Smooth muscle cell (in vitro differentiated cells): ENCODE results near the gene MRPL53. TPM values are rescaled to one million over a fixed set of nuclear protein-coding genes. Genes with fewer than 3 reads are reported as not detected.

Experiments
- DNase-seq: peaks from one replicate; lab custom pipeline; 2025; ENCODE audit not compliant: unreplicated experiment; lab: John Stamatoyannopoulos, UW
- H2AFZ ChIP-seq: fragments of 200-600 bp; sonication (generic); 2 replicates; pipeline ENCODE4 v1.6.0; 2016; ENCODE audit warnings: antibody characterized with exemption, low read depth, mild to moderate bottlenecking
- H3F3A ChIP-seq: fragments of 200-600 bp; sonication (generic); 2 replicates; pipeline ENCODE4 v1.6.0; 2017; ENCODE audit warnings: antibody characterized with exemption, low read depth
- H3K27ac ChIP-seq: fragments of 200-600 bp; sonication (generic); 2 replicates; pipeline ENCODE4 v1.5.1; 2016; ENCODE audit warnings: low read depth, mild to moderate bottlenecking
- H3K27me3 ChIP-seq: fragments of 200-600 bp; sonication (generic); 2 replicates; pipeline ENCODE4 v1.6.1; 2016; ENCODE audit warnings: low read depth, mild to moderate bottlenecking
- H3K36me3 ChIP-seq: fragments of 200-600 bp; sonication (generic); 2 replicates; pipeline ENCODE4 v1.5.1; 2016; ENCODE audit warnings: low read depth
- H3K4me1 ChIP-seq: fragments of 200-600 bp; sonication (generic); 2 replicates; pipeline ENCODE4 v1.5.1; 2016; ENCODE audit warnings: low read depth
- H3K4me2 ChIP-seq: fragments of 200-600 bp; sonication (generic); 2 replicates; pipeline ENCODE4 v1.6.0; 2016; ENCODE audit warnings: mild to moderate bottlenecking
- H3K4me3 ChIP-seq: fragments of 200-600 bp; sonication (generic); 2 replicates; pipeline ENCODE4 v1.5.1; 2016; ENCODE audit warnings: mild to moderate bottlenecking
- H3K79me2 ChIP-seq: fragments of 200-600 bp; sonication (generic); 2 replicates; pipeline ENCODE4 v1.6.0; 2016; ENCODE audit warnings: low read depth, mild to moderate bottlenecking
- H3K9ac ChIP-seq: fragments of 200-600 bp; sonication (generic); 2 replicates; pipeline ENCODE4 v1.6.0; 2016; ENCODE audit warnings: low read depth
- H3K9me3 ChIP-seq: fragments of 200-600 bp; sonication (generic); replicated peaks from 2 replicates; pipeline ENCODE4 v1.5.1; 2016; ENCODE audit warnings: low read depth
- H4K20me1 ChIP-seq: fragments of 200-600 bp; sonication (generic); 2 replicates; pipeline ENCODE4 v1.6.0; 2016; ENCODE audit warnings: low read depth
- CTCF ChIP-seq: fragments of 200-600 bp; sonication (generic); IDR thresholded peaks from 2 replicates; pipeline ENCODE4 v1.5.1; 2017; ENCODE audit warnings: borderline replicate concordance, mild to moderate bottlenecking, antibody characterized with exemption; ENCODE audit not compliant: insufficient read depth, poor library complexity, severe bottlenecking
- WGBS: methylation state at CpG from one replicate; pipeline ENCODE4 v1.1.7; 2016; ENCODE audit warnings: low lambda C conversion rate; 5-methylcytosine and 5-hydroxymethylcytosine counted together
- polyA plus RNA-seq: library from polyadenylated mRNA; unstranded; fragments of >200 nt; fragmentation: Nextera tagmentation; extraction: Ambion mirVana; gene quantifications from 2 replicates; pipeline ENCODE4 v1.2.1, GENCODE V29; 2016
- total RNA-seq: library from RNA; depleted of rRNA; stranded (reverse); fragments of >200 nt; gene quantifications from 2 replicates; pipeline ENCODE4 v1.2.3, GENCODE V29; 2014

Gene MRPL53
- total and polyA plus RNA-seq, 2 experiments from 2014 or later = 12.0 to 76.8 TPM

DNA sequence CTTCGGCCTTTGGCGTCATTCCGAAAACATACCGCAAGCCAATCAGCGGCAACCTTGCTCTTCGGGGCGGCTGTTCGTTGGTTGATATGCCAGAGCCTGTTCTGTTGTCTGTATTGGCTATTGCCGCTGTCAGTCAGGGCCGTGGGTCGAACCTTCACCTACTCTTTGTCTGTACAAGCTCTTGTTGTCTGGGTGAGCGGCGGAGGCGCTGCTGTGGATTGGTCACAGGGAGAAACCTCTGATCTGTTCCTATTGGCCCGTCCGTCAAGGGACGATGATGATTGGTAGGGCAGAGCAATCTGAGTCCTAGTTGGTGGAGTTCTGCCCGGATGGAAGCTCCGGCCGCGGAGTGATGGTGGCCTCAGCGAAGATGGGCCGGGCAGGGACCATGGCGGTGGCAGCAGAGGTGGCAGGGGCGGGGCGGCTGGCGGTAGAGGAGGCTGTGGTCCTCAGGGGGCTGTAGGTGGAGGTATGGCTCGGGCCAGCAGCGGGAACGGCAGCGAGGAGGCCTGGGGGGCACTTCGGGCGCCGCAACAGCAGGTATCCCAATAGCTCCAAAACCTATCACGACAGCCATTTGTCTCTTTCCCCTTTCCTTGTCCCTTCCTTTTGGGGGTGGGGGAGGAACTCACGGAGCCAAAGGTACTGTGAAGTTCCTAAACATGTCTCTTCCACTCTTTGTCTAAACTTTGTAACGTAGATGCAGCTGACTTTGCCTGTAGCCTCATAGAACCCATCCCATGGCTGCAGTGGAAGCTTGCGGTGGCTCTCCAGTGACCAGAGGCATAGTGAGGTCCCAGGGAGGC is 14.1 kb downstream of the MRPL53 start, which contains the start of gene WBP1:
Gene WBP1 (plus strand): TSS at position 307 of the 806 bp plus-strand sequence. CDS start 165 bp downstream, at position 472.
- Histone ChIP-seq H2AFZ (peak within 1 kb of the TSS; percentile 77), H3K9ac (peak within 1 kb of the TSS; percentile 95), H3K4me2 (peak within 1 kb of the TSS; percentile 98), H4K20me1 (no peaks in the 10 kb centered on the region), H3K9me3 (no peaks in the 10 kb centered on the region), H3K4me3 (peak within 1 kb of the TSS; percentile 85), H3K79me2 (peaks cover 34% of the 10 kb centered on the region), H3K27me3 (no peaks in the 10 kb centered on the region), H3F3A (peaks cover 23% of the 10 kb centered on the region), H3K27ac (peak within 1 kb of the TSS; percentile 98), H3K36me3 (no peaks in the 10 kb centered on the region), H3K4me1 (peaks cover 20% of the 10 kb centered on the region)
- no peak for TF ChIP-seq CTCF
- peak; percentile 88 for DNase-seq
- WGBS = under 1% methylated on average over 27 of the region's 38 CpGs

- WGBS = 1% methylated on average over 25 of the region's 46 CpGs
- no peaks in the 10 kb centered on the region for H3K36me3 ChIP-seq
- peaks cover 20% of the 10 kb centered on the region for H3K4me1 ChIP-seq
- peak overlapping the region; percentile 77 for H2AFZ ChIP-seq
- peak overlapping the region; percentile 95 for H3K4me2 ChIP-seq
- no peaks in the 10 kb centered on the region for H4K20me1 ChIP-seq
- peak overlapping the region; percentile 77 for H3K4me3 ChIP-seq
- peak; percentile 74 for DNase-seq
- peak overlapping the region; percentile 95 for H3K9ac ChIP-seq
- no peaks in the 10 kb centered on the region for H3K9me3 ChIP-seq
- H3K27me3 ChIP-seq = no peaks in the 10 kb centered on the region
- no peak for TF ChIP-seq CTCF
- H3K27ac ChIP-seq = peak overlapping the region; percentile 98
- H3K79me2 ChIP-seq = peaks cover 27% of the 10 kb centered on the region
- peaks cover 25% of the 10 kb centered on the region for H3F3A ChIP-seq
Observed at GRCh38 chr2:74457549-74458131, 14.8 kb downstream of the MRPL53 start.

GRCh38 chr2:74457129-74457548 is 15.3 kb downstream of the MRPL53 start:
- Histone ChIP-seq H3K27ac (peak overlapping the region; percentile 98), H3F3A (peaks cover 26% of the 10 kb centered on the region), H3K4me3 (peak overlapping the region; percentile 77), H3K4me1 (peaks cover 20% of the 10 kb centered on the region), H4K20me1 (no peaks in the 10 kb centered on the region), H3K4me2 (peak overlapping the region; percentile 95), H3K79me2 (peaks cover 27% of the 10 kb centered on the region), H2AFZ (peak overlapping the region; percentile 73), H3K9me3 (no peaks in the 10 kb centered on the region), H3K27me3 (no peaks in the 10 kb centered on the region), H3K36me3 (no peaks in the 10 kb centered on the region), H3K9ac (peak overlapping the region; percentile 95)
- no peak for DNase-seq
- WGBS = 3% methylated on average over 23 of the region's 27 CpGs
- TF ChIP-seq CTCF = no peak
